ENCODE results near the gene PDE4D. TPM values are rescaled to one million over a fixed set of nuclear protein-coding genes. Genes with fewer than 3 reads are reported as not detected.

The PDE4D gene
- total RNA-seq, 4 donors from 2014 or later: 6.7 to 21.0 (median 15.0) TPM

DNA sequence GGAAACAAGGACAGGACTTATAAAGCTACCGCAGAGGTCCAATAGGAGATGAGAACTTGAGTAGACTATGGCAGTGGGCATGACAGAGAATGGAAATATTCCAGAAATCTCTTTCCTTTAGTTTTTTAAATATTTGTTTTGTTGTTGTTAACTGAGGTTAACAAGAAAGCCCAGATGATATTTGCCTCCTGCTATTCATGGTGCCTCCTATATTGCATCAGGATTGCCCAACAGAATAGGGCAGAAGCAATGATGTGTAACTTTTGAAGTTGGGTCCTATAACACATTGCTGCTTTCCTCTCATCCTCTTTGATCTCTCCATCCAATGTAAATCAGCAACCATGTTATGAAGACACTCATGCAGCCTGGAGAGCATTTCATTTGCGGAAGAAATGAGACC, 42.8 kb downstream of the PDE4D start:
- 92 to 95% methylated on average over 2 of the region's 2 CpGs for WGBS, 2 donors

DNA sequence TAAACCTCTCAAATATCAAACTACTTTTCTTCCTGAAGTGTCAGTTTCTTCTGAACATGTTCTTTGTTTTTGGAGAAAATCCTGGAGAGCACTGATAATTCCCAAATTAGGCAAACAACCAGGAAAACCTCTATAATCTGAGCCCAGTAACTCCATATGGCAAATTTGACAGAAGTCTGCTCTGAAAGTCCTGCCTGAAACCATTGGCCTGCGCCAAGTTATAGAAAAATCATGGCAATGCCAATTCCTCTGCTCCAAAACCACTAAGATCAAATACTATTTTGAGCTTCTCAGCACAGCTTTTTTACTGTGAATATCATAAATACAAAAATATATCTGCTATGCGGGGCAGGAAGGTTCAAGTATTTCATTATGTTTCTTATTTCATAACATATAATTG, 45.9 kb downstream of the PDE4D start:
- H3K4me3 ChIP-seq (ENCODE audit: low read depth, poor library complexity, severe bottlenecking): no peak overlapping the region
- no peak for TF ChIP-seq POLR2A (IDR thresholded peaks at IDR 0.05)
- TF ChIP-seq, protein P1, sequence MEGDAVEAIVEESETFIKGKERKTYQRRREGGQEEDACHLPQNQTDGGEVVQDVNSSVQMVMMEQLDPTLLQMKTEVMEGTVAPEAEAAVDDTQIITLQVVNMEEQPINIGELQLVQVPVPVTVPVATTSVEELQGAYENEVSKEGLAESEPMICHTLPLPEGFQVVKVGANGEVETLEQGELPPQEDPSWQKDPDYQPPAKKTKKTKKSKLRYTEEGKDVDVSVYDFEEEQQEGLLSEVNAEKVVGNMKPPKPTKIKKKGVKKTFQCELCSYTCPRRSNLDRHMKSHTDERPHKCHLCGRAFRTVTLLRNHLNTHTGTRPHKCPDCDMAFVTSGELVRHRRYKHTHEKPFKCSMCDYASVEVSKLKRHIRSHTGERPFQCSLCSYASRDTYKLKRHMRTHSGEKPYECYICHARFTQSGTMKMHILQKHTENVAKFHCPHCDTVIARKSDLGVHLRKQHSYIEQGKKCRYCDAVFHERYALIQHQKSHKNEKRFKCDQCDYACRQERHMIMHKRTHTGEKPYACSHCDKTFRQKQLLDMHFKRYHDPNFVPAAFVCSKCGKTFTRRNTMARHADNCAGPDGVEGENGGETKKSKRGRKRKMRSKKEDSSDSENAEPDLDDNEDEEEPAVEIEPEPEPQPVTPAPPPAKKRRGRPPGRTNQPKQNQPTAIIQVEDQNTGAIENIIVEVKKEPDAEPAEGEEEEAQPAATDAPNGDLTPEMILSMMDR (IDR thresholded peaks at IDR 0.05): no peak
- 90% methylated on average over 2 of the region's 2 CpGs for WGBS, 2 donors
- intact Hi-C loops (cut with DNase I; ENCODE audit: low total_unique reads): no loop called here
- DNase-seq (ENCODE audit: low spot score in 2 of 2): no peak

More for the DNA sequence above, 42.8 kb downstream of the PDE4D start:
- DNase-seq (ENCODE audit: low spot score in 2 of 2): no peak
- TF ChIP-seq POLR2A (IDR thresholded peaks at IDR 0.05): no peak
- TF ChIP-seq, protein P1 (IDR thresholded peaks at IDR 0.05): no peak
- intact Hi-C loops (cut with DNase I; ENCODE audit: low total_unique reads): no loop called here
- no peak overlapping the region for H3K4me3 ChIP-seq (ENCODE audit: low read depth, poor library complexity, severe bottlenecking)

DNA sequence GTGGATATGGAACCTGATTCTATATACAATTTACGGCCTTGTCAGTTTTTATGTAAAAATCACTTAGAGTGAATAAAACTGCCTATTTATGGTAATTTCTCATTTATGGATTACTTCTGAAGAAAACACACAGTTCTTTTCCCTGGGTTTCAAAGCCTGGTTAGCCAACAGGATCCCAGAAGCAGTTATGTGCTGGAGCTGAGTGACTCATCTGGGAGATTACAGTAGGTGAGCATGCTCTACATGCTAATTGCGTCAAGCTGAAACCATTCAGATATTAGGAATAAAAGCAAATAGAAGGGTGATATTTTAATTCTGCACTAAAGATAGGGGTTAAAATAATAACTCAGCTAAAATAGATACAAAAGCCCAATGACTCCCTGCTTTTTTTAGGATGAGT, 47.8 kb downstream of the PDE4D start:
- intact Hi-C loops (cut with DNase I; ENCODE audit: low total_unique reads): no loop called here
- 86 to 91% methylated on average over 2 of the region's 2 CpGs for WGBS, 2 donors

GRCh38 chr5:59843511-59844213, 49.9 kb downstream of the PDE4D start:
- no peak overlapping the region for H3K4me3 ChIP-seq (ENCODE audit: low read depth, poor library complexity, severe bottlenecking)
- intact Hi-C loops (cut with DNase I; ENCODE audit: low total_unique reads): no loop called here
- TF ChIP-seq, protein P1 (IDR thresholded peaks at IDR 0.05): no peak
- TF ChIP-seq POLR2A (IDR thresholded peaks at IDR 0.05): no peak
- DNase-seq (ENCODE audit: low spot score in 2 of 2): no peak
- 96 to 100% methylated on average over 1 of the region's 1 CpG for WGBS, 2 donors

More for the DNA sequence above, 47.8 kb downstream of the PDE4D start:
- no peak for DNase-seq (ENCODE audit: low spot score in 2 of 2)
- TF ChIP-seq POLR2A (IDR thresholded peaks at IDR 0.05): no peak
- TF ChIP-seq, protein P1 (IDR thresholded peaks at IDR 0.05): no peak
- no peak overlapping the region for H3K4me3 ChIP-seq (ENCODE audit: low read depth, poor library complexity, severe bottlenecking)

DNA sequence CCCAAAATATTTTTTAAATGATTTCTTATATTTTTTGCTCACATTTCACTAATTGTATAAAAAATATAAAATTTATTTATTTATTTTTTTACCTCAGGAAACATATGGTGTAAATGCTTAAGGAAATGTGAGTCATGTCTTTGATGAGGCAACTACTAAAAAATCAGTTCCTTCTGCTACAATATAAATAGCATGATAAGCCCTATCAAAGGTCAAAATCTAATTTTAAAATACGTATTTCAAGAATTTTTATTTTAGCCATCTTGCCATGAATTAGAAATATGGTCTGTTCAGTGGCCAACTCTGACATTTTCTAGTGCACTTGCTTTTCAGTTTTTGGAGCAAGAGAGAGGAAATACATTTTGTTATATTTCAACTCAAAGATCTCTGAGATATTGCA, 50.5 kb downstream of the PDE4D start:
- no peak for TF ChIP-seq POLR2A (IDR thresholded peaks at IDR 0.05)
- TF ChIP-seq, protein P1 (IDR thresholded peaks at IDR 0.05): no peak
- no peak for DNase-seq (ENCODE audit: low spot score in 2 of 2)
- 42 to 43% methylated on average over 1 of the region's 1 CpG for WGBS, 2 donors
- intact Hi-C loops (cut with DNase I; ENCODE audit: low total_unique reads): no loop called here
- H3K4me3 ChIP-seq (ENCODE audit: low read depth, poor library complexity, severe bottlenecking): no peak overlapping the region

DNA sequence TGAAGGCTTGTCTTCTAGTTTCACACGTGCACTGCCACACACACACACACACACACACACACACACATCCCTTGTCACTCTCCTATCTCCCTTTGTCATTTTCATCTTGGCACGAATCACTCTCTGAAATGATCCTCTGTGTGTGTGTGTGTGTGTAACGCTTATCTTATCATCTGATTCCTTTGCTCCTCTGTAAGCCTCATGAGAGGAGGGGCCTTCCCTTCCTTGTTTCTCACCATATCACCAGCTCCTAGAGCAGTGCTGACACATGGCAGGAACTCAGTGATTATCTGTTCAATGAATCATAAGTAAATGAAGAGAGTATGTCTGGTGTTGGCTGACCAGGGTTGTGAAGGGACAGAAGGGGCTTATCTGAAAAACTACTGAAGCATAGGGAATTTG, 53.3 kb downstream of the PDE4D start:
- no peak for DNase-seq (ENCODE audit: low spot score in 2 of 2)
- WGBS, 2 donors: 43 to 46% methylated on average over 3 of the region's 3 CpGs
- intact Hi-C loops (cut with DNase I; ENCODE audit: low total_unique reads): no loop called here
- no peak overlapping the region for H3K4me3 ChIP-seq (ENCODE audit: low read depth, poor library complexity, severe bottlenecking)
- no peak for TF ChIP-seq POLR2A (IDR thresholded peaks at IDR 0.05)
- TF ChIP-seq, protein P1 (IDR thresholded peaks at IDR 0.05): no peak
